NT2/D1 (cell line): Measurements from ENCODE around the gene NADK.

Experiments
- DNase-seq: peaks from one replicate; pipeline ENCODE4 v3.0.0-alpha.2; 2011; ENCODE audit warnings: low read depth, low spot score
- H3K27me3 ChIP-seq: 2 replicates; pipeline ENCODE4 v1.6.0; 2011; ENCODE audit warnings: mild to moderate bottlenecking; ENCODE audit not compliant: insufficient read length, insufficient read depth
- H3K36me3 ChIP-seq: 2 replicates; pipeline ENCODE4 v1.6.1; 2011; ENCODE audit warnings: mild to moderate bottlenecking, low read length, mixed read lengths; ENCODE audit not compliant: insufficient read depth, insufficient read length
- H3K4me1 ChIP-seq: 2 replicates; pipeline ENCODE4 v1.5.1; 2011; ENCODE audit not compliant: insufficient read depth, insufficient read length
- H3K4me3 ChIP-seq: 2 replicates; pipeline ENCODE4 v1.5.1; 2011; ENCODE audit warnings: low read depth; ENCODE audit not compliant: insufficient read length
- H3K9ac ChIP-seq: 2 replicates; pipeline ENCODE4 v1.6.0; 2011; ENCODE audit warnings: low read depth; ENCODE audit not compliant: insufficient read length
- H3K9me3 ChIP-seq: 2 replicates; pipeline ENCODE4 v1.5.1; 2011; ENCODE audit warnings: mild to moderate bottlenecking, low read length; ENCODE audit not compliant: insufficient read depth
- SUZ12 ChIP-seq: IDR thresholded peaks from 2 replicates; pipeline ENCODE4 v1.6.1; 2011; ENCODE audit not compliant: insufficient read length, insufficient read depth; ENCODE audit errors: extremely low read depth
- YY1 ChIP-seq: IDR thresholded peaks from 2 replicates; pipeline ENCODE4 v1.6.1; 2011; ENCODE audit not compliant: insufficient read length, insufficient read depth
- ZNF274 ChIP-seq: IDR thresholded peaks from 2 replicates; pipeline ENCODE4 v1.6.1; 2011; ENCODE audit warnings: mild to moderate bottlenecking, low read depth, low read length

NADK gene, protein sequence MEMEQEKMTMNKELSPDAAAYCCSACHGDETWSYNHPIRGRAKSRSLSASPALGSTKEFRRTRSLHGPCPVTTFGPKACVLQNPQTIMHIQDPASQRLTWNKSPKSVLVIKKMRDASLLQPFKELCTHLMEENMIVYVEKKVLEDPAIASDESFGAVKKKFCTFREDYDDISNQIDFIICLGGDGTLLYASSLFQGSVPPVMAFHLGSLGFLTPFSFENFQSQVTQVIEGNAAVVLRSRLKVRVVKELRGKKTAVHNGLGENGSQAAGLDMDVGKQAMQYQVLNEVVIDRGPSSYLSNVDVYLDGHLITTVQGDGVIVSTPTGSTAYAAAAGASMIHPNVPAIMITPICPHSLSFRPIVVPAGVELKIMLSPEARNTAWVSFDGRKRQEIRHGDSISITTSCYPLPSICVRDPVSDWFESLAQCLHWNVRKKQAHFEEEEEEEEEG

DNA sequence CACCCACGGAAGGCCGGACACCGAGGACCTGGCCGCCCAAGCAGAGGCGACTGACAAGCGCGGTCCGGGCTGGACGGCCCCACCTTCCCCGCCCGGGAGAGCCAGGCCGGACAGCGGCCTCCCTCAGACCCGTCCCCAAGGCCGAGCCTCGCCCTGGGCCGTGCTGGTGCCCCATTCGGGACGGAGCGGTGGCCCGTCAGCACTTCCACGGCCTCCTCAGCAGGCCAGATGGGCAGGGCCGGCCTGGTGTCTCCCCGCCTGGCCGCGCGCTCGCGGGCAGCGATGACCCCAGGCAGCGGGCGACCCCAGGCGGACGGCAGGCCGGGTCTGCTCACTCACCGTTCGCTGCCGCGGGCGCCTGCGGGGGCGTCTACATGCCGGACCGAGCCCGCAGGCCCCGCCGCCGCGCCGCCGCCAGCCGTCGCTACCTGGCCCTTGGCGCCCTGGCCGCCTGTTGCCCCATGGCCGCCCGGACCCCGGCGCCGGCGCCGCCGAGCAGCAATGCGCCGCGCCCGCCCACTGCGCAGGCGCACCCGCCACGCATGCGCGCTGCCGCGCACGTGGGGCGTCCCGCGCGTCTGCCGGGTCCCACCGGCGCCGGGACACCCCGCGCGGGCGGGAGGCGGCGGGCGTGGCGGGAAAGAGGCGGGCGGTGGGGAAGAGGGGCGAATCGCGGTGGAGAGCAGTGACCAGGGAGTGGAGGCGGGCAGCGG lies at the start of gene NADK:
Gene NADK, minus strand, starts transcription at position 521 of the 713 bp plus-strand sequence. CDS start 13,064 bp downstream, outside the sequence.
- no peaks in the 10 kb centered on the region for H3K27me3 ChIP-seq
- peaks cover 29% of the 10 kb centered on the region for H3K4me1 ChIP-seq
- peak within 1 kb of the TSS; percentile 98 for H3K9ac ChIP-seq
- TF ChIP-seq SUZ12 (no peak), YY1 (no peak), ZNF274 (no peak)
- peaks cover 21% of the 10 kb centered on the region for H3K36me3 ChIP-seq
- no peak for DNase-seq
- no peaks in the 10 kb centered on the region for H3K9me3 ChIP-seq
- peak within 1 kb of the TSS; percentile 92 for H3K4me3 ChIP-seq

DNA sequence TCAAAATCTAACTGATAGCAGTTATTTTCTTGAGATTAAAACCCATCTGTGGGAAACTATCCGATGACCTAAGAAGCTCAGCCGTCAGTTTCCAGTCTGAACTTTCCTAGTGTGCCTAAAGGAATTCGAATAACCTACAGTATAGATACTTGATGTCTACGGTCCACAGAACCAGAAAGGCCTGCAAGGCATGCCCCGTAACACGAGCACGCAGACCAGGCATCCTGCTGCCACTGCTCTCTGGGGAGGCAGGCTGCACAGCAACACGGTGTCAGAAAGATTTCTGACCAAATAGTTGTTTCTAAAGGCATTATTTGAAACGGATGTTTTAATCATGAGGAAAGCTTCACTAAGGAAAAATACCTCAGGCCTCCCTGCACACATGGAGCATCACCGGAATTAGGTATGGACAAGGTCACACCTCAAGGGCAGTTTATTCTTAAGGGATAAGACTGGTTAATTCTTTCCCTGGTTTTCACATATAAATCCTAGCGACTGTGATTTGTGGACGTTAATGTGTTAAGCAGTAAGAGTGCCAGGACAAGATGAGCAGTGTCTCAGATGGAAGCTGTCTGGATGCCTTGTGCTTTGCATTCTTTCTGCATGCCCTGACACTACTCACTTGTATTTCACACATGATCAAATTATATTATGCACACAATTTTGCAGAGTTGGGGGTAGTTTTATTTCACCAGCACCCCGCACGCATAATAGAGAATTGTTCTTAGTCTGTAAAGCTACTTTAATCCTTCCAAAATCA lies 49.0 kb upstream of the NADK start:
- Histone ChIP-seq H3K4me3 (no peak overlapping the region), H3K36me3 (peaks cover 45% of the 10 kb centered on the region), H3K9me3 (no peaks in the 10 kb centered on the region), H3K27me3 (no peaks in the 10 kb centered on the region), H3K4me1 (no peaks in the 10 kb centered on the region), H3K9ac (no peak overlapping the region)
- TF ChIP-seq YY1 (no peak), SUZ12 (no peak), ZNF274 (no peak)
- DNase-seq, result no peak

DNA sequence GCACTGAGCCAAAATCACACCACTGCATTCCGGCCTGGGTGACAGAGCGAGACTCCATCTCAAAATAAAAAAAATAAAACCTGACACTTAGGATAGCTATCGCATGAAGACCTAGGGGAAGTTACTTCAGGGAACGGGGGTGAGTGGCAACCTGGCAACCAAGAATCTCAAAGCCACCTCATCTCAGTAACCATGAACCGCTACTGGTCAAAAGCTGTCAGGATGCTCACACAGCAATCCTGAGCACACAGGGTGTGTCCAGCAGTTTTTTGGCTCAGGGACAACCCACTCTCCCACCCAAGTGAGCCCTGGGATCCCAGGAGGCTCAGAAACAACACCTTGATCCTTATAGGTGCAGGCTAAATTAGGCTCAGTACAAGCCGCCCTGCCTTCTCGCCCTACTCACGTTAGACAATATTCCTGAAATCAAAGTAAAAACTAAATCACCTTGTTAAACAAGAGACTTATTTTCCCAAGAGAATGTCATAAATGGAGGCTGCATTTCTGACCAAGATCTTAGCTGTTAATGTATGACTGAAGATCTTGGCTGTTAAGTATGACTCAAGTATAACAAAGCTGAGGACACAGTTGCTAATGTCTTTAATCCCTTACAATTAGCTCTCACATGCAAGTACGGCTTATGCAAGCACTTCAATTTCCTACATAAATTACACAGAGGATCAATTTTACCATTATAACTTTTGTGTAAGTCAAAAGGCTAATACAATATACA lies 48.3 kb upstream of the NADK start:
- no peak overlapping the region for H3K4me3 ChIP-seq
- H3K9ac ChIP-seq, result no peak overlapping the region
- H3K9me3 ChIP-seq, result no peaks in the 10 kb centered on the region
- H3K36me3 ChIP-seq, result peaks cover 44% of the 10 kb centered on the region
- TF ChIP-seq ZNF274 (no peak), YY1 (no peak), SUZ12 (no peak)
- DNase-seq, result no peak
- H3K4me1 ChIP-seq, result no peaks in the 10 kb centered on the region
- no peaks in the 10 kb centered on the region for H3K27me3 ChIP-seq

DNA sequence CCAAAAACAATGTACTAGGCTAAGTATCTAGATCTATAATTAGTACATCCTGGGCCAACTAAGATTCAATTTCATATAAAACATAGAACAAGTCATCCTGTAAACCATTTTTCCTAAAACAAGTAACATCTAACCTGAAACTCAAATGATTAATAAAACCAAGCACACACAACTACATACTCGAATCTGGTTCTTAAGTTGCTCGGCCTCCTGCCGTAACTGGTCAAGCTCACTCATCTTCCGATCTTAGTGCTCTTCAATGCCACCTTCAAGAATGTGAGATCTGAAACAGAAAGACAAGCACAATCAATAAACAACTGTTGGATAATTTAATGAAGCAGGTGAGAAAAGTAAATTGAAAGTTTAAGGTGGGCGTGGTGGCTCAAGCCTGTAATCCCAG lies 46.9 kb upstream of the NADK start:
- no peak for DNase-seq
- Histone ChIP-seq H3K9ac (no peak overlapping the region), H3K4me3 (no peak overlapping the region), H3K36me3 (peaks cover 45% of the 10 kb centered on the region), H3K27me3 (no peaks in the 10 kb centered on the region), H3K9me3 (no peaks in the 10 kb centered on the region), H3K4me1 (no peaks in the 10 kb centered on the region)
- no peak for TF ChIP-seq ZNF274
- no peak for TF ChIP-seq SUZ12
- no peak for TF ChIP-seq YY1

DNA sequence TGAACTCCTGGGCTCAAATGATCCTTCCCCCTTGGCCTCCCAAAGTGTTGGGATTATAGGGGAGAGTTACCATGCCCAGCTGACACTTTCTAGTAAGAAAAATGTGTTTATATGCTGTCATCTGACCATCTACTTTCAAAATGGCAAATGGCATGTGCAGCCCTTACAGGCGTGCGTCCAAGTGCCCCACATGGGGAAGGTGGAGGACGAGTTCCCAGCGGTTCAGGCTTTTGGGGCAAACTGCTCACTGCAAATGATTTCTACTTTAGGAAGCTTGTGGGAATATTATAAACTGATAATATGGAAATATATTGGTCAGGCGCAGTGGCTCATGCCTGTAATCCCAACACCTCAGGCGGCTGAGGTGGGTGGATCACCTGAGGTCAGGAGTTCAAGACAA lies 41.5 kb upstream of the NADK start:
- no peak for DNase-seq
- no peak for TF ChIP-seq YY1
- H3K27me3 ChIP-seq, result no peaks in the 10 kb centered on the region
- H3K9ac ChIP-seq, result no peak overlapping the region
- H3K4me1 ChIP-seq, result no peaks in the 10 kb centered on the region
- no peaks in the 10 kb centered on the region for H3K9me3 ChIP-seq
- peaks cover 64% of the 10 kb centered on the region for H3K36me3 ChIP-seq
- no peak overlapping the region for H3K4me3 ChIP-seq

DNA sequence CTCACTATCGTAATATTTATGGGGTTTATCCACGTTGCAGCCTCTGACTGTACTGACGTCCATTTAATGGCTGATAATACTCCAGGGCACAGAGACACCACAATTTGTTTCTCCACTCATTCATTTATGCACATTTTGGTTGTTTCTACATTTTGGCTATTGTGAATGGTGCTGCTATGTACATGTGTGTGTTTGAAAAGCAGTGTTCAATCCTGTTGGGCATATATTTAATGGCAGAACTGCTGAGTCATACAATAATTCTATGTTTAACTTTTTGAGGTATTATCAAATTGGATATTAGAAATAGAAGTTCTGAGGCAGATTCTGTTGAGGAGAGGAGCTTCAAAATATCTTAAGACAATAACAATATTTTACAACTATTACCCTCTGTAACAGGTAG lies 39.0 kb upstream of the NADK start:
- Histone ChIP-seq H3K36me3 (peaks cover 63% of the 10 kb centered on the region), H3K27me3 (no peaks in the 10 kb centered on the region), H3K4me3 (no peak overlapping the region), H3K4me1 (no peaks in the 10 kb centered on the region), H3K9me3 (no peaks in the 10 kb centered on the region), H3K9ac (no peak overlapping the region)
- DNase-seq, result no peak
- no peak for TF ChIP-seq YY1
- TF ChIP-seq SUZ12, result no peak
- no peak for TF ChIP-seq ZNF274
